GM23248 (cell line): ENCODE data around the gene BAZ2B. TPM values are rescaled to one million over a fixed set of nuclear protein-coding genes. Genes with fewer than 3 reads are reported as not detected.
"Not testable (repeated sequence)": the region's sequence is repeated elsewhere in the genome, so short reads cannot be mapped to it uniquely, and the experiment has no call there.

Experiments used
- DNase-seq: peaks from one replicate; pipeline ENCODE4 v3.0.0-alpha.2; 2015
- H2AFZ ChIP-seq: fragments of 200-600 bp; sonication (generic); 2 replicates; pipeline ENCODE4 v1.6.1; 2016; ENCODE audit warnings: antibody characterized with exemption
- H3F3A ChIP-seq: fragments of 200-600 bp; sonication (generic); 2 replicates; pipeline ENCODE4 v1.6.1; 2016; ENCODE audit warnings: mild to moderate bottlenecking, antibody characterized with exemption, mixed run types; ENCODE audit not compliant: insufficient read depth
- H3K27ac ChIP-seq: fragments of 200-600 bp; sonication (generic); 2 replicates; pipeline ENCODE4 v1.5.1; 2016; ENCODE audit warnings: mild to moderate bottlenecking
- H3K27me3 ChIP-seq: fragments of 200-600 bp; sonication (generic); replicated peaks from 2 replicates; pipeline ENCODE4 v1.6.1; 2016; ENCODE audit warnings: mild to moderate bottlenecking; ENCODE audit not compliant: insufficient read depth
- H3K36me3 ChIP-seq: fragments of 200-600 bp; sonication (generic); 2 replicates; pipeline ENCODE4 v1.6.1; 2016; ENCODE audit warnings: low read depth, mild to moderate bottlenecking
- H3K4me1 ChIP-seq: fragments of 200-600 bp; sonication (generic); 2 replicates; pipeline ENCODE4 v1.6.1; 2016; ENCODE audit warnings: mild to moderate bottlenecking; ENCODE audit not compliant: insufficient read depth
- H3K4me2 ChIP-seq: fragments of 200-600 bp; sonication (generic); one replicate; pipeline ENCODE4 v1.6.1; 2016; ENCODE audit warnings: mild to moderate bottlenecking; ENCODE audit not compliant: unreplicated experiment
- H3K4me3 ChIP-seq: fragments of 200-600 bp; sonication (generic); 2 replicates; pipeline ENCODE4 v1.5.1; 2016; ENCODE audit warnings: mild to moderate bottlenecking
- H3K79me2 ChIP-seq: fragments of 200-600 bp; sonication (generic); 2 replicates; pipeline ENCODE4 v1.6.1; 2016; ENCODE audit warnings: mild to moderate bottlenecking; ENCODE audit not compliant: insufficient read depth
- H3K9ac ChIP-seq: fragments of 200-600 bp; sonication (generic); 2 replicates; pipeline ENCODE4 v1.6.1; 2016; ENCODE audit warnings: mild to moderate bottlenecking
- H3K9me2 ChIP-seq: fragments of 200-600 bp; sonication (generic); 2 replicates; pipeline ENCODE4 v1.6.1; 2016; ENCODE audit warnings: mixed run types, mild to moderate bottlenecking, moderate library complexity; ENCODE audit not compliant: insufficient read depth
- H3K9me3 ChIP-seq: fragments of 200-600 bp; sonication (generic); one replicate; pipeline ENCODE4 v1.6.1; 2017; ENCODE audit warnings: low read depth
- H4K20me1 ChIP-seq: fragments of 200-600 bp; sonication (generic); 2 replicates; pipeline ENCODE4 v1.6.0; 2016; ENCODE audit not compliant: insufficient read depth
- EZH2 ChIP-seq: fragments of 200-600 bp; sonication (generic); IDR thresholded peaks from 2 replicates; pipeline ENCODE4 v1.6.1; 2018; ENCODE audit warnings: antibody characterized with exemption, mild to moderate bottlenecking; ENCODE audit not compliant: insufficient read depth, poor library complexity, severe bottlenecking
- EZH2phosphoT487 ChIP-seq: fragments of 200-600 bp; sonication (generic); IDR thresholded peaks from 2 replicates; pipeline ENCODE4 v1.6.1; 2018; ENCODE audit warnings: antibody characterized with exemption, moderate library complexity, mild to moderate bottlenecking, low read depth; ENCODE audit not compliant: insufficient read depth
- WGBS, 2 experiments: methylation state at CpG; one replicate each; pipeline ENCODE4 v1.1.6; 2015 to 2017; ENCODE audit warnings: low lambda C conversion rate in 2 of 2, low coverage in 1 of 2; ENCODE audit errors: missing lambda C conversion rate in 2 of 2; 5-methylcytosine and 5-hydroxymethylcytosine counted together
- in situ Hi-C: fragments of 300-500 bp; cut with MboI; formaldehyde crosslinking; loops from 2 replicates; pipeline ENCODE4 v1.15.0; 2020
- polyA plus RNA-seq: library from polyadenylated mRNA; unstranded; fragments of >200 nt; fragmentation: Nextera tagmentation; extraction: Ambion mirVana; gene quantifications from 2 replicates; pipeline ENCODE4 v1.2.1, GENCODE V29; 2016
- total RNA-seq: library from RNA; depleted of rRNA; stranded (reverse); fragments of >200 nt; shearing (Covaris generic); gene quantifications from 2 replicates; pipeline ENCODE4 v1.2.3, GENCODE V29; 2014

Gene BAZ2B
- total and polyA plus RNA-seq, 2 experiments from 2014 or later: 17.0 to 20.5 TPM

- H3K4me3 ChIP-seq: no peak overlapping the region
- no peak overlapping the region for H3K4me2 ChIP-seq
- no peaks in the 10 kb centered on the region for H4K20me1 ChIP-seq
- in situ Hi-C loops: no loop called here
- no peaks in the 10 kb centered on the region for H3K27me3 ChIP-seq
- no peaks in the 10 kb centered on the region for H3K79me2 ChIP-seq
- H3F3A ChIP-seq: no peaks in the 10 kb centered on the region
- peaks cover 11% of the 10 kb centered on the region for H3K36me3 ChIP-seq
- no peak overlapping the region for H2AFZ ChIP-seq
- H3K9ac ChIP-seq: no peak overlapping the region
- H3K9me3 ChIP-seq: no peaks in the 10 kb centered on the region
- H3K27ac ChIP-seq: no peak overlapping the region
- TF ChIP-seq EZH2 (no peak), EZH2phosphoT487 (no peak)
- 48 to 50% methylated on average over 2 of the region's 2 CpGs for WGBS, 2 experiments
- no peaks in the 10 kb centered on the region for H3K9me2 ChIP-seq
- H3K4me1 ChIP-seq: no peaks in the 10 kb centered on the region
- no peak for DNase-seq
Measured at GRCh38 chr2:159371506-159371905, 244.8 kb downstream of the BAZ2B start.

DNA sequence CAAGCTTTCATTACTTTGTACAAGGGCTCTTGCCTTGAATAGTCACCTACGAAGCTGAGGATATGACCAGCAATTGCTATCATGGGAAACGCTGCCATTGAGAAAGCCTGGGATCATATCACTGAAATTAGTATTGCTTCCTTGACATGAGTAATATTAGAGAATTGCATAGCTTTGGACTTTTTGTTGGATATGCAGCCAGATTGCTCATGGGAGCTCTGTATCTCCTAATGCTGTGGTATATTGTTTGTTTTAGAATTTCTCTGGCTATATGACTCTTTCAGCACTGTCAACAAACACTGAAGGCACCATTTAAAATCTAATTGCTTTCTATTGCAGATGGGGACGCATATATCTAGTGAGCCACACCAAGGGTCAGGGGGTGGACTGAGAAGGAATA, 249.8 kb downstream of the BAZ2B start:
- Histone ChIP-seq H3K4me2 (no peak overlapping the region), H3K27ac (no peak overlapping the region), H4K20me1 (no peaks in the 10 kb centered on the region), H3F3A (no peaks in the 10 kb centered on the region), H3K9ac (no peak overlapping the region), H3K4me1 (no peaks in the 10 kb centered on the region), H3K36me3 (no peaks in the 10 kb centered on the region), H3K79me2 (no peaks in the 10 kb centered on the region), H2AFZ (no peak overlapping the region), H3K4me3 (no peak overlapping the region), H3K9me3 (no peaks in the 10 kb centered on the region), H3K9me2 (no peaks in the 10 kb centered on the region), H3K27me3 (no peaks in the 10 kb centered on the region)
- in situ Hi-C loops: no loop called here
- no peak for DNase-seq
- WGBS, 2 experiments: 92 to 100% methylated on average over 3 of the region's 3 CpGs
- no peak for TF ChIP-seq EZH2phosphoT487
- TF ChIP-seq EZH2: no peak

GRCh38 chr2:159362816-159363251, 253.5 kb downstream of the BAZ2B start:
- Histone ChIP-seq H3K4me2 (no peak overlapping the region), H3K4me1 (no peaks in the 10 kb centered on the region), H3K27ac (no peak overlapping the region), H3K9me3 (no peaks in the 10 kb centered on the region), H3K79me2 (no peaks in the 10 kb centered on the region), H3K36me3 (peaks cover 5% of the 10 kb centered on the region; the same call in 1 of the 2 replicates), H3K9me2 (no peaks in the 10 kb centered on the region), H3K4me3 (no peak overlapping the region), H3F3A (no peaks in the 10 kb centered on the region), H3K27me3 (no peaks in the 10 kb centered on the region), H2AFZ (no peak overlapping the region), H3K9ac (no peak overlapping the region), H4K20me1 (no peaks in the 10 kb centered on the region)
- DNase-seq: peak; percentile 23
- in situ Hi-C loops: no loop called here
- 90 to 97% methylated on average over 2 of the region's 2 CpGs for WGBS, 2 experiments
- TF ChIP-seq EZH2 (no peak), EZH2phosphoT487 (no peak)

DNA sequence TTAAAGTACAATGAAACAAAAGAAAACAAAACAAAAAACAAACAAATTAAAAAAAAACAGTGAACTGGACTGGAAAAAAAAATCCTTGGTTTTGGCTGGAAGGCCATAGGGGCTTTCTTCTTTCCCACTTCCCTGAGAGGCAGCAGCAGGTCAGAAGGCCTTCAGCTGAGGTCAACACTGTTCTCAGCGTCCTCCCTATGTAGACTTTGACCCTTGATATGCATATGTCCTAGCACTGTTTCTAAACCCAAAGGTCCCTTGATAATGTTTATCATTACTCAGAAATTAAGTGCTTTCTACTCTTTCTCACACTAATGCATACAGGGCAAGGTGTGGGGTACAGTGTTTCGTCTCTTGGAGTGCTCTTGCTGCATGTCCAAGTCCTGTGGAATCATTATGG, 254.3 kb downstream of the BAZ2B start:
- H3K36me3 ChIP-seq: peaks cover 5% of the 10 kb centered on the region; the same call in 1 of the 2 replicates
- no peaks in the 10 kb centered on the region for H3K9me2 ChIP-seq
- DNase-seq: no peak
- no peak overlapping the region for H3K27ac ChIP-seq
- no peak overlapping the region for H2AFZ ChIP-seq
- no peak overlapping the region for H3K4me3 ChIP-seq
- H3K9me3 ChIP-seq: no peaks in the 10 kb centered on the region
- H3K4me2 ChIP-seq: no peak overlapping the region
- in situ Hi-C loops: no loop called here
- no peaks in the 10 kb centered on the region for H4K20me1 ChIP-seq
- H3K27me3 ChIP-seq: no peaks in the 10 kb centered on the region
- TF ChIP-seq EZH2: no peak
- no peak for TF ChIP-seq EZH2phosphoT487
- H3K4me1 ChIP-seq: no peaks in the 10 kb centered on the region
- no peaks in the 10 kb centered on the region for H3F3A ChIP-seq
- WGBS, 2 experiments: 94 to 100% methylated on average over 2 of the region's 2 CpGs
- no peaks in the 10 kb centered on the region for H3K79me2 ChIP-seq
- no peak overlapping the region for H3K9ac ChIP-seq

GRCh38 chr2:159361603-159362002, 254.7 kb downstream of the BAZ2B start:
- H3K27ac ChIP-seq, in situ Hi-C loops, H3K9me2 ChIP-seq, H3K4me2 ChIP-seq, H3K4me3 ChIP-seq, H2AFZ ChIP-seq, H3K9me3 ChIP-seq, H3K9ac ChIP-seq, H3K4me1 ChIP-seq, H4K20me1 ChIP-seq, H3K27me3 ChIP-seq, DNase-seq, H3K36me3 ChIP-seq, H3F3A ChIP-seq, H3K79me2 ChIP-seq: not testable (repeated sequence)
- 94 to 97% methylated on average over 3 of the region's 3 CpGs for WGBS, 2 experiments
